ENCODE results near the gene PTPRM.

- TF ChIP-seq TCF12 (IDR thresholded peaks at IDR 0.05; ENCODE audit: low read depth, low read length) = no peak
- TF ChIP-seq POLR2A (IDR thresholded peaks at IDR 0.05; ENCODE audit: control extremely low read depth in 1 of 2, low read depth in 2 of 2, low read length in 2 of 2) = no peak
- TF ChIP-seq CTCF (IDR thresholded peaks at IDR 0.05; ENCODE audit: control extremely low read depth in 1 of 3, insufficient read depth in 1 of 3, low read depth in 1 of 3, low read length in 3 of 3) = no peak
- TF ChIP-seq MAX (IDR thresholded peaks at IDR 0.05) = no peak
- no peak for TF ChIP-seq HDAC6 (IDR thresholded peaks at IDR 0.05; ENCODE audit: low read depth, low read length)
- TF ChIP-seq, protein P1, sequence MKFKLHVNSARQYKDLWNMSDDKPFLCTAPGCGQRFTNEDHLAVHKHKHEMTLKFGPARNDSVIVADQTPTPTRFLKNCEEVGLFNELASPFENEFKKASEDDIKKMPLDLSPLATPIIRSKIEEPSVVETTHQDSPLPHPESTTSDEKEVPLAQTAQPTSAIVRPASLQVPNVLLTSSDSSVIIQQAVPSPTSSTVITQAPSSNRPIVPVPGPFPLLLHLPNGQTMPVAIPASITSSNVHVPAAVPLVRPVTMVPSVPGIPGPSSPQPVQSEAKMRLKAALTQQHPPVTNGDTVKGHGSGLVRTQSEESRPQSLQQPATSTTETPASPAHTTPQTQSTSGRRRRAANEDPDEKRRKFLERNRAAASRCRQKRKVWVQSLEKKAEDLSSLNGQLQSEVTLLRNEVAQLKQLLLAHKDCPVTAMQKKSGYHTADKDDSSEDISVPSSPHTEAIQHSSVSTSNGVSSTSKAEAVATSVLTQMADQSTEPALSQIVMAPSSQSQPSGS (IDR thresholded peaks at IDR 0.05; ENCODE audit: low read length) = no peak
- TF ChIP-seq JUN (IDR thresholded peaks at IDR 0.05; ENCODE audit: low read depth, low read length) = no peak
- no peak for TF ChIP-seq RBBP5 (IDR thresholded peaks at IDR 0.05; ENCODE audit: borderline replicate concordance, low read depth, low read length)
- no peak for TF ChIP-seq GABPA (IDR thresholded peaks at IDR 0.05; ENCODE audit: borderline replicate concordance, insufficient read depth, low read length)
- TF ChIP-seq SIN3A (conservative IDR thresholded peaks at IDR 0.05 in 1 of 2, IDR thresholded peaks at IDR 0.05 in 1 of 2; ENCODE audit: low read depth in 1 of 2, low read length in 2 of 2) = no peak
- TF ChIP-seq POU5F1 (IDR thresholded peaks at IDR 0.05; ENCODE audit: low read depth, low read length) = no peak
- no peak for TF ChIP-seq POLR2AphosphoS5 (IDR thresholded peaks at IDR 0.05; ENCODE audit: low read depth, low read length)
- TF ChIP-seq SP1 (IDR thresholded peaks at IDR 0.05; ENCODE audit: low read depth, low read length) = no peak
- no peak for TF ChIP-seq RAD21 (IDR thresholded peaks at IDR 0.05 in 1 of 2, conservative IDR thresholded peaks at IDR 0.05 in 1 of 2; ENCODE audit: low read depth in 2 of 2, low read length in 2 of 2)
Observed at GRCh38 chr18:8337211-8337610, 770.1 kb downstream of the PTPRM start.
